ENCODE results near the gene KCNJ4. TPM values are rescaled to one million over a fixed set of nuclear protein-coding genes. Genes with fewer than 3 reads are reported as not detected.

Gene KCNJ4
- total RNA-seq, 4 donors from 2014 or later: not detected

- no peak for TF ChIP-seq EP300 (IDR thresholded peaks at IDR 0.05; ENCODE audit: low read depth)
- TF ChIP-seq POLR2AphosphoS5 (IDR thresholded peaks at IDR 0.05): no peak
- no peak for TF ChIP-seq CTCF (IDR thresholded peaks at IDR 0.05)
- TF ChIP-seq POLR2A (IDR thresholded peaks at IDR 0.05): no peak
- Histone ChIP-seq H3K27me3 (no peaks in the 10 kb centered on the region), H3K4me3 (no peak overlapping the region), H3K36me3 (peaks cover 0 to 48% (median 22%) of the 10 kb centered on the region in 4 donors), H3K27ac (no peak overlapping the region), H3K9me3 (no peaks in the 10 kb centered on the region), H3K4me1 (no peaks in the 10 kb centered on the region)
- no peak for DNase-seq
- 96 to 100% methylated on average over 1 to 3 of the region's 3 CpGs for WGBS, 2 donors (ENCODE audit: low coverage in 1 of 2)
- in situ Hi-C loops (cut with MboI; ENCODE audit: low pct_ligation_motif_present in 1 of 4, low pct_unique_long_range_greater_than_20kb in 1 of 4, low sequenced_read_pairs in 3 of 4) (no loop called here), intact Hi-C loops (cut with DNase I; ENCODE audit: low total_unique reads) (no loop called here)
Measured at GRCh38 chr22:38481162-38481870, 26.3 kb upstream of the KCNJ4 start.

GRCh38 chr22:38479096-38479837, 24.3 kb upstream of the KCNJ4 start:
- Histone ChIP-seq H3K36me3 (peaks cover 0 to 27% (median 12%) of the 10 kb centered on the region in 4 donors), H3K4me3 (no peak overlapping the region), H3K4me1 (no peaks in the 10 kb centered on the region), H3K9me3 (no peaks in the 10 kb centered on the region), H3K27ac (no peak overlapping the region), H3K27me3 (no peaks in the 10 kb centered on the region)
- intact Hi-C loops (cut with DNase I; ENCODE audit: low total_unique reads) (no loop called here), in situ Hi-C loops (cut with MboI; ENCODE audit: low pct_ligation_motif_present in 1 of 4, low pct_unique_long_range_greater_than_20kb in 1 of 4, low sequenced_read_pairs in 3 of 4) (no loop called here)
- TF ChIP-seq EP300 (IDR thresholded peaks at IDR 0.05; ENCODE audit: low read depth) (no peak), CTCF (IDR thresholded peaks at IDR 0.05) (no peak), POLR2A (IDR thresholded peaks at IDR 0.05) (no peak), POLR2AphosphoS5 (IDR thresholded peaks at IDR 0.05) (no peak)
- no peak for DNase-seq
- WGBS, 2 donors (ENCODE audit: low coverage in 1 of 2): 55 to 76% methylated on average over 6 to 7 of the region's 7 CpGs

GRCh38 chr22:38477585-38477984, 22.6 kb upstream of the KCNJ4 start:
- Histone ChIP-seq H3K4me3 (no peak overlapping the region), H3K27ac (no peak overlapping the region), H3K27me3 (no peaks in the 10 kb centered on the region), H3K36me3 (peaks cover 0 to 10% (median 4%) of the 10 kb centered on the region in 4 donors), H3K9me3 (no peaks in the 10 kb centered on the region), H3K4me1 (no peaks in the 10 kb centered on the region)
- intact Hi-C loops (cut with DNase I; ENCODE audit: low total_unique reads) (no loop called here), in situ Hi-C loops (cut with MboI; ENCODE audit: low pct_ligation_motif_present in 1 of 4, low pct_unique_long_range_greater_than_20kb in 1 of 4, low sequenced_read_pairs in 3 of 4) (no loop called here)
- no peak for DNase-seq
- WGBS, 2 donors (ENCODE audit: low coverage in 1 of 2): 81% methylated on average over 1 of the region's 1 CpG; no CpG with 5 or more reads in 1 of the 2 donors
- TF ChIP-seq EP300 (IDR thresholded peaks at IDR 0.05; ENCODE audit: low read depth): no peak
- TF ChIP-seq POLR2AphosphoS5 (IDR thresholded peaks at IDR 0.05): no peak
- TF ChIP-seq POLR2A (IDR thresholded peaks at IDR 0.05): no peak

GRCh38 chr22:38474003-38474607, 19.1 kb upstream of the KCNJ4 start:
- DNase-seq: no peak
- Histone ChIP-seq H3K4me1 (no peaks in the 10 kb centered on the region), H3K9me3 (no peaks in the 10 kb centered on the region), H3K27ac (no peak overlapping the region), H3K36me3 (no peaks in the 10 kb centered on the region), H3K4me3 (no peak overlapping the region), H3K27me3 (no peaks in the 10 kb centered on the region)
- TF ChIP-seq POLR2A (IDR thresholded peaks at IDR 0.05): no peak
- no peak for TF ChIP-seq EP300 (IDR thresholded peaks at IDR 0.05; ENCODE audit: low read depth)
- no peak for TF ChIP-seq POLR2AphosphoS5 (IDR thresholded peaks at IDR 0.05)
- TF ChIP-seq CTCF (IDR thresholded peaks at IDR 0.05): no peak
- WGBS, 2 donors (ENCODE audit: low coverage in 1 of 2): 77% methylated on average over 10 of the region's 10 CpGs; no CpG with 5 or more reads in 1 of the 2 donors
- in situ Hi-C loops (cut with MboI; ENCODE audit: low pct_ligation_motif_present in 1 of 4, low pct_unique_long_range_greater_than_20kb in 1 of 4, low sequenced_read_pairs in 3 of 4): no loop called here
- intact Hi-C loops (cut with DNase I; ENCODE audit: low total_unique reads): no loop called here
